HL-60/S4 treated with retinoic acid at 250 ng/mL for 4 days and 3 days (cell line): ENCODE data around the gene WEE1.
"Not testable (repeated sequence)": the region's sequence is repeated elsewhere in the genome, so short reads cannot be mapped to it uniquely, and the experiment has no call there.

Experiments
- in situ Hi-C: fragments of 300-500 bp; cut with MboI; formaldehyde crosslinking; loops from 2 replicates; pipeline ENCODE4 v1.7.0; 2022; ENCODE audit warnings: low sequenced_read_pairs

WEE1 gene

DNA sequence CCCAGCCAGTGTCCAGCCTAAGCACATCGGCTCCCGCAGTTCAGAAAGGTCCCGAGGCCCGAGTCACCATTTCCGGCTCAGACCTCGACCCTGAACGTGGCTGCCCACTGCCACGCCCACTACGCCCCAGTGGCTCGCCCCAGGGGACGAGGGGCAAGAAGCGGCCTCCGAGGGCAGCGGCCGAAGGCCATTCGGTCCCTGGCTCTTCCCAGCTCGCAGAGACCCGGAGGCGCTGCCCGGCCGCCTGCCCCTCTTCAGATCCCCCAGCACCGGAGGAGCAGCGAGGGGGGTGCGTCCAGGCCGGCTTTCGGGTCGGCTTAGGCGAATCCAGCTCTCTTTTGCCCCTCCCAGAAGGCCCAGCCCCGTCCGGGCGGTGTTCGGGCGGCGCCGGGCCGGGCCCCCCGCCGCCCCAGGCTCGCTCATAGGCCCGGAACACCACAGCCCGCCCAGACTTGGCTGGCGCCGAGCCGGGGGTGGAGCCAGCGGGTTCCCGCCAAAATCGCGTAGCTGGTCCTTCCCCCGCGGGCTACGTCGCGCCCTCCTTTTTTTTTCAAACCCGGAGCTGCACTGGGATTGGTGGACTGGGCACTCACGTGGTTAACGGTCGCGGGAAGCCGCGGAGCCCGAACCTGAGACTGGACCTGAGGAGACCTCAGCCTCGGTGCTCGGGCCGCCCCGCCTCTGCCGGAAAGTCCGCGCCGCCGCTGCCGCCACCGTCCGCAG, at the start of gene WEE1:
Gene WEE1, plus strand, starts transcription at position 619 of the 723 bp plus-strand sequence. CDS start 264 bp downstream, outside the sequence.
- in situ Hi-C loops = no loop called here

DNA sequence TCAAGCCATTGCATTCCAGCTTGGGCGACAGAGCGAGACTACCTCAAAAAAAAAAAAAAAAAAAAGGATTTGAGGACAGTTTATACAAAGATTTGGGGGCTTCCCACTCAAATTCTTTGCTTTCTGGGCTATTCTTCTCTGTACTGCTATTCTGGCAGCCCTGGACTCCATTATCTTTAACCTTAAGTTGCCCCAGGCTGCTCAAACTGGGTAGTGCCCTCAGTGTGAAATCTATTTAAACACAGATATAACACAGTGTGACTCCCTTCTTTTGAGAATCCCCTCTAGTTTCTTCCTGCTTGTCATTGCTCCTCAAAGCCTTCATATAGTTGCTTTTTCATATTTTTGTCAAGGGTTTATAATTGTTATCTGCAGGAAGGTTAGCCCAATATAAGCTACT, 49.5 kb upstream of the WEE1 start:
- in situ Hi-C loops = no loop called here

DNA sequence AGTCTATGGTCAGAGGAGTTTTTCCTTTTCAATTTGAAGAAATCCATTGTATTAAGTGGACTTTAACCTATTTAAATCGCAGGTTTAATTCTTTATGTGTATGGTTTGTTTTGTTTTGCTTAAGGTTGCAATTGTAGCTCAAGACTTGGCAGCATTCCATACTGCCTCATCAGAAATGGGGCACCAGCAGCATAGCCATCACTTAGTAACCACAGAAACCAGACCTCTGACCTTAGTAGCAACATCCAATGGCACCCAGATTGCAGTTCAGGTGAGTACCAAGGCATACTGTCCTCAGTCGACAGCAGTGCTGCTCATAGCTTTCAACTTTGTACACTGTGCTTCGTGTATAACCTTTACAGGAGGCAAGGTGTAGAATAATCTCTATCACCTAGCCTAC, 48.4 kb upstream of the WEE1 start:
- in situ Hi-C loops = no loop called here

DNA sequence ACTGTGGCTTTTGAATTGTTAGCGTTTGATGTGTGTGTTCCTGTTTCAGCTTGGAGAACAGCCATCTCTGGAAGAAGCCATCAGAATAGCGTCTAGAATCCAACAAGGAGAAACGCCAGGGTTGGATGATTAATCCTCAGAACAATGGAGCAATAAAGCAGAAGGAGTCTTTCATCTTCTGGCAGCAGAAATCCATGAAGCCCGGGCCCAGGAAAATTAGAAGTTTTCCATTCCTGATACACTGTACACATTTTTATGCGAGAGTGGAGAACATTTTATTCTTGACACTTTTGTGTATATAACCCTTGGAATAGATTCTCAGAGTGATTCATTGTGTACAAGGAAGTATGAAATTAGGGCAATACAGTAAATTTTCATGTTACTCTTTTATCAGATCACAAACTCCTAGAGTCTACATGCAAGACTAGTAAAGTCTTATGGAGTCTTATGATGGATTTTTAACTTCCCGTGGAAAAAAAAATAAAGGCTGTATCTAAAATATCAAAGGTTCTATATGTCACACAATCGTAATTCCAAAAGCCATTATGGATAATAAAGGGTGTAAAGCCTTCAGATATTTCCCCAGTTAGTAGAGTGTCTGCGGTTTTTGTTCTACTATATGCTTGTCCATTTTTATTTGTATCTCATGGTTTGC, 45.9 kb upstream of the WEE1 start:
- in situ Hi-C loops = no loop called here

- in situ Hi-C loops = no loop called here
Measured at GRCh38 chr11:9528136-9528501, 45.4 kb upstream of the WEE1 start.

DNA sequence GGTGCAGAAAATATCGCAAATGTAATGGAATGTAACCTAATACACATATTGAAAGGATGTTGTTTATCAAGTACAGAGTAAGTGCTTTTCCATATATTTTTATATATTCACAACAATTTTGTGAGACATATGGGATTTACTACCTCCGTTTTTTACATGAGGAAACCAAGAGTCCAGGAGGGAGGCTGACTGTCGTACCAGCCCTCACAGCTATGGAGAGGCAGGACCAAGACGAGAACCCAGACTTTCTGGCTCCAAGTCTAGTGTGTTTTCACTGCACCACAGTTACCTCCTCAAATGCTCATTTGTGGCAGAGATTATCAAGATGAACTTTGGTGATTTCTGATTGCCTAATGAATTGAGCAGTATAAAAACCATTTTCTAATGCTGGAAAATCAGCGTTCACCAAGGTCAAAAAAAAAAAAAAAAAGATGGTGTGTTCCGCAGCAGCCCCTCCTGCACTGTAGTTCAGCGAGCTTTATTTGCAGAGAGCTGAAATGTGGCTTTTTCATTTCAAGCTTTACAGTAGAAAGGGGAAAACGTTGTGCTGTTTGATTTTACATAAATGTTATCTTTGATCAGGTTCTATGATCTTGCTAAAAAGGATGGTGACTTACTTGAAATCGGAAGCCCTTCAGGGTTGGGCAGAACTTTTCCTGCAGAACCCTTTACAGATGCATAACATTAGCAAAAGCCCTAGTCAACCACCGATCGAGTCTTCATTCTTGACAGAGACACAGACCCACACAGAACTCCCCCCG, 44.7 kb upstream of the WEE1 start:
- in situ Hi-C loops = no loop called here

DNA sequence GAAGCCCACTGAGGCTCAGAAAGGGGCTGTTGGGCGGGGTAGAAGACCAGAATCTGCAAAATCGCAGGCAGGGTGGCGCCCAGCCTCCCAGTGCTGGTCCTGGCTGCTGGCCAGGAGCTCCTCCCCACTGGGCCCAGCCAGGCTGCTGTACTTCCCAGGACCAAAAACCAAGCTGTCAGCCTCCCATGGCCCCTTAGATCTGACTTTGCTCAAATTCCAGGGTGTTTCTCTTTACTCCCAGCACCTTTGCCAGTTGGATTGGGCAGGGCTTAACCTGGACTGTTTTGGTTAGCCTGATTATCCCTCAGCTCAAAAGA, 44.2 kb upstream of the WEE1 start:
- in situ Hi-C loops = no loop called here

GRCh38 chr11:9530020-9530621, 43.3 kb upstream of the WEE1 start:
- in situ Hi-C loops = no loop called here

DNA sequence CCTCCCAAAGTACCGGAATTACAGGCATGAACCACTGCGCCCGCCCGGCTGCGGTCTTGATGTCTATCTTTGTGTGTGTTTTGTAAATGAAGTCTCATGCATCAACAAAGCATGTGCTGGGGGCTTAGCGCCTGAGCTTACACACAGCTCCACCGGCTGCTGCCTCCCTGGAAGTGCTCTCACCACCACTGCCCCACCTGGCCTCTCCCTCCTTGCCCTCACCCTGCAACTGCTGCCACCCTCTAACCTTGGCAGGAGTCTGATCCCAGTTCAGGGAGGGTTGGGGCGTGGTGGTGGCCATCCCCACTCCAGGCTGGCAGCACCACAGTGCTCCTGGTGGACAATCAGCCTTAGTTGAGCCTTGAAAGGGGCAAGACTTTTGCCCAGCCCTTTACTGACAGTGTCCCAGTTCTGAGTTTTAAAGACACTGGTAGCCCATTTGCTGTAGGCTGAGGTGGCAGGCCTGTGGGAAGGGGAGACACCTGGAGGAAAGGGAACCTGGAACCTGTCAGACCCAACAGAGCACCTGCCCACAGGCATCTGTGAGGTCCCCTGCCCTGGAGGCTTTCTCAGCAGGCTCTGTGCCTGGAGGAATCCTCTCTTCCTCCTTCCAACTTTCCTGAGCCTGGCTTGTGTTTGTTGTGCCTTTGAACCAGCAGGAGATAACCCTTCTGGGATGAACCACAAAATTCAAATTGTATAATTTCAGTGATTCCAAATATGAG, 42.4 kb upstream of the WEE1 start:
- in situ Hi-C loops = no loop called here

- in situ Hi-C loops = no loop called here
Measured at GRCh38 chr11:9533058-9533457, 40.4 kb upstream of the WEE1 start.

GRCh38 chr11:9533736-9534473, 39.6 kb upstream of the WEE1 start:
- in situ Hi-C loops = no loop called here

DNA sequence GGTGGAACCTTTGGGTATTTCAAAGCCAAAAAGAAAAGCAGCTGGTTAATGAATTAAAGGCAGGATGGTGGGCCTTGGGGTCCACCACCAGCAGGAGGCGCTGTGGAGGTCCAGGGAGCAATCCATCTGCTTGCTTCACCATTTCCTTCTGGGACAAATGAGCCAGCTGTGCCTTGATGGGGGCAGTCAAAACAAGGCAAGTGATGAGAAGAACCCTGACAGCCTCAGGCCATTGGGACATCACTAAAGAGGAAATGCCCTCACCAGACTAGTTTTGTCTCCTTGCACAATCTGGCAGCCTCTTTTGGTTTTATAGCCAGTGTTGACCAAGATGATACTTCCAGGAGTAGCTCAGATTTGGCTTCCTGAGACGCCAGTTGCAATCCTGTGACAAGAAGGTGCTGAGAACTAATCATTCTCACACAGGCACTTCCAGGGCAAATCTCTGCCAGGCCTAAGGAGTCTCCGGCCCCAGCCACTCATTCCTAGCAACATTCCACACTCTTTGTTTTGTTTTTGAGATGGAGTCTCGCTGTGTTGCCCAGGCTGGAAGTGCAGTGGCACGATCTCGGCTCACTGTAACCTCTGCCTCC, 38.2 kb upstream of the WEE1 start:
- in situ Hi-C loops = no loop called here

DNA sequence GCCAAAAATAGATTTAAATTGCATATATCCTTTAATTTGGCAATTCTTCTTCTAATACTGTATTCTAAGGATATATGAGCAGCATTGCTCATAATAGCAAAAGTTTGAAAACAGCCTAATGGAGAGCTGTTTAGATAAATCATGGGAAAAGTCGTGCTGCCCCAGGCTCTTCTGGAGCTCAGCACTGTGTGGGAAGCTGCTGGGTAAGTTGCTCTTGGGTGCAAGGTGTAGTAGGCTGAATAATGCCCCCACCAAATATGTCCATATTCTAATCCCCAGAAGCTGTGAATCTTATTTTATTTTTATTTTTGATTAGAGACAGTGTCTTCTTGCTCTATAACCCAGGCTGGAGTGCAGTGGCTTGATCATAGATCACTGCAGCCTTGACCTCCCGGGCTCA, 34.9 kb upstream of the WEE1 start:
- in situ Hi-C loops = no loop called here

DNA sequence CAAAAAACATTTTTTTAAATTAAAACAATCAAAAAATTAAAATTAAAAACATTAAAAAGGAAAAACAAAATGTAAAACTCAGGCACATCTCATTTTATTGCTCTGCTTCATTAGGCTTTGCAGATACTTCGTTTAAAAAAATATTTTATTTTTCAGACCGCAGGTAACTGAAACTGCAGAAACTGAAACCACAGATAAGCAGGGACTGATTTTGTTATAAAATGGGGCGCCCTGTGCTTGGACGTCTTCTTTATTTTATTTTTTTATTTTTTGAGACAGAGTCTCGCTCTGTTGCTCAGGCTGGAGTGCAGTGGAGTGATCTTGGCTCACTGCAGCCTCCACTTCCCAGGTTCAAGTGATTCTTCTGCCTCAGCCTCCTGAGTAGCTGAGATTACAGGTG, 24.3 kb upstream of the WEE1 start:
- in situ Hi-C loops = not testable (repeated sequence)

DNA sequence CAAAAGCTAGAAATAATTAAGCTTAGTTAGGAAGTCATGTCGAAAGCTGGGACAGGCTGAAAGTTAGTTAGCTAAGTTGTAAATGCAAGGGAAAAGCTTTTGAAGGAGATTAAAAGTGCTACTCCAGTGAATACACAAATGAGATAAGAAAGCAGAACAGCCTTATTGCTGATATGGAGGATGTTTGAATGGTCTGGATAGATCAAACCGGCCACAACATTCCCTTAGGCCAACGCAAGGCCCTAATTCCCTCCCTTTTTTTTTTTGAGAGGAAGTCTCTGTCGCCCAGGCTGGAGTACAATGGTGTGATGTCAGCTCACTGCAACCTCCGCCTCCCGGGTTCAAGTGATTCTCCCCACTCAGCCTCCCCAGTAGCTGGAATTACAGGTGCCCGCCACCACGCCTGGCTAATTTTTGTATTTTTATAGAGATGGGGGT, 23.3 kb upstream of the WEE1 start:
- in situ Hi-C loops = no loop called here

GRCh38 chr11:9561279-9561982, 12.0 kb upstream of the WEE1 start:
- in situ Hi-C loops = no loop called here

DNA sequence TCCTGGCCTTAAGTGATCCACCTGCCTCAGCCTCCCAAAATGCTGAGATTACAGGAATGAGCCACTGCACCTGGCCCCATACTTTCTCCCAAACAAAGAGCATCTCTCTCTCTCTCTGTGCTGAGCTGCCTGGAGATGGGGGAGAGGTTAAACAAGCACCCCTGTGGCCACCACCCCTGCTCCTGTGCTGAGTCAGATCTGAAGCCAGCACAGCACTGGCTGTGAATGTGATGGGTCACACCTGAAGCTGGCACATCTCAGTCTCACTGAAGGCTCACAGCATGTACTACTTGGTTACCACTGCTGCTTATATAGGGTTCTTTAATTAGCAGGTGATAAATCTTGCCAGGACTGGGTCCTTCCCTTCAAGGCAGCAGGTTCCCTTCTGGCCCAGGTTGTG, 10.8 kb upstream of the WEE1 start:
- in situ Hi-C loops = no loop called here

DNA sequence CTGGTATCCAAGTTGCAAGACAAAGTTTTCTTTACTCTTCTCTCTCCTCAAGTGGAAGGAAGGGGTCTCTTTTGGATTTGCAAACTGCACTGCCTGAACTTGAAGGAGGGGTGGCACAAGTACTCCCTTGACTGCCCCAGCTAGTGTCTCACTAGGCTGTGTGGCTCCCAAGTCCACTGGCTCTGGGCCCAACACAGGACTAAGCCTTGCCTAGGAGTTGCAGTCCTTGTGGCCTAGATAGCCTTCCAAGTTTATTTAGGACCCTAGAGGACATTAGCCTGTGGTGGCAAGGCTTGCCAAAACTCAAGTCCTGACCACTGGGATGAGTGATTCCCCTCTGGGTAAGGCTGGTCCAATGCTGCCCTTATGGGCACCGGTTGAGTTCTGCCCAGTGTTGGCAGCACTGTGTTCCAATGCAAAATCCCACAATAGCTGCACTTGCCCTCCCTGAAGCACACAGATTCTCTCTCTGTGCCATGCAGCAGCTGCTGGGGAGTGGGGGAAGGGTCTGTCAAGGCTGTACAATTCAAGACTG, 10.2 kb upstream of the WEE1 start:
- in situ Hi-C loops = no loop called here
